GM12874 (cell line): ENCODE data around the gene NECAB3.

ENCODE experiments used
- CTCF ChIP-seq: IDR thresholded peaks from 2 replicates; pipeline ENCODE4 v1.5.1; 2011; ENCODE audit warnings: low read depth, mild to moderate bottlenecking, control low read depth, low read length, moderate library complexity; ENCODE audit not compliant: insufficient read depth

NECAB3 gene

GRCh38 chr20:33685328-33686099 lies 11.3 kb upstream of the NECAB3 start:
- no peak for TF ChIP-seq CTCF

DNA sequence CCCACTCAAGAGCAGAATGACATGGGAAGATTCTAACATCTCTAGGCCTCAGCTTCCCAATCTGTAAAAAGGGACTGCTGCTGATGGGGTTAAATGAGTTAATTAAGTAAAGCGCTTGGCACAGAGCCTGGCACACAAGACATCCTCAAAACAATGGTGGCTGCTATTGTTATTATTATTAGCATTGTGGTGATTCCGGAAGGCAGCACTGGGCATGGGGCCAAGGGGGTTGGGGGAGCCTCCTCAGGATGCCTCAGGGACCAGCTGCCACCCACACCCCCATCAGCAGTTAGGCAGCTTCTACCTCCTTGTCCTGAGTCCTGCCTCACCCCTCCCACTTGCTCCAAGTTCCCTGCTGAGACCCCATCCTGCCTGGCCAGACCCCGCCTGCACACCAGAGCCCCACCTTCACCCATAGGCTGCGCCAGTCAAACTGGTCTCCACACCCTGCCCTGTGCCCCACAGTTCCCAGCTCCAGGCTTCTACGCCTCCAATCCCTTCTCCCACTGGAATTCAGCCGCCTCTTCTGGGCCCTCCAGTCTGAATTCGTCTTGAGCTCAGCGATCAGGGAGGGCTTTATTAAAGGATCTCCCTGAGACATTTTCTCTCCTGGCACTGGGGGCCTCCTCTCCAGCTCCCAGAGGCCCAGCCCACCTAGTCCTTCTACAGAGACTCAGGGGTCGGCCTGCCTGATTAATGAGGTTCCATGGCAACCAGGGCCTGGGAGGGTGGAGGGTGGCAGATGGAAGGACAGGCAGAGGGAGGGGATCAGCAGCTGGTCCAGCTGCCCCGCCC lies 10.5 kb upstream of the NECAB3 start:
- TF ChIP-seq CTCF: no peak

DNA sequence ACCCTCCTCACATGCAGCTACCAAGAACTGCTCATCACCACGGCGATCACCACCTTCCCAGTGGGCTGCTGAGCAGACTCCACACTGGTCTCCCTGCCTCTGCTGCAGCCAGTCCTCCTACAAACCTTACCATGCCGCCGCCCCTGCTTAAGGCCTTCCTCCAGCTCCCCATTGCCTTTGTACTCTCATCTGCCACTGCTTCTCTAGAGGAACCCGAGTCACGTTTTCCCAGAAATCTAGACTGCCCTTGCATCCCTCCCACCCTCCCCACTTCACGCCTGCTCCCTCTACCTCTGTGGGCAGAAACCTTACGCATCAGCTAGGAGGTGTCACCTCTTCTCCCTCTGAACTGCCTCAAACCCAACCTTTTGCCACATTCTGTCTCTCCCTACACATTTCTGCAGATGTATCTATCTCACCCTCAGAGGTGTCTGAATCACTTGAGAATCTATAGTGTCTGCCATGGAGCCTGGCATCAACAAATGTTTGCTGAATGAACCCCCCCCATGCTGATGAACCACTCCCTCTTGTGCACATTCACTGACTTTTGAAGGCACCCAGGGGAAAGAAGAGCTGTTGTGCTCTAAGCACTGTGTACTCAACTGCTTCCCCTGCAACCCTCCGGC lies 7.6 kb upstream of the NECAB3 start:
- no peak for TF ChIP-seq CTCF

- no peak for TF ChIP-seq CTCF
These were observed 7.1 kb upstream of the NECAB3 start for GRCh38 chr20:33681288-33681687.

DNA sequence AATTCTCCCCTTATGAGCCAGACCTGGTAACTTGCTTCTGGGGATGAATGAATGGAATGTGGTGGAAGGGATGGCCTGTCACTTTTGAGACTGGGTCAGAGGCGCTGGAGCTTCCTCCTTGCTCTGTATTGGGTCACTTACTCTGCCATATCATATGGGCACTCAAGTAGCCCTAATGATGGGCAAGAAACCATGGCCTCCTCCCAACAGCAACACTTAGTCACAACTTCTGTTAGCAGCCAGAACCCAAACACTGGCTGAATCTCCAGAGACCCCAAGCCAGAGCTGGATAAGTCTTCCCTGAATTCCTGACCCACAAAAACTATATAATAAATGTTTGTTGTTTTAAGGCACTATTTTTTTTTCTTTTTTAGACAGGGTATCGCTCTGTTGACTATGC lies 6.5 kb upstream of the NECAB3 start:
- no peak for TF ChIP-seq CTCF

DNA sequence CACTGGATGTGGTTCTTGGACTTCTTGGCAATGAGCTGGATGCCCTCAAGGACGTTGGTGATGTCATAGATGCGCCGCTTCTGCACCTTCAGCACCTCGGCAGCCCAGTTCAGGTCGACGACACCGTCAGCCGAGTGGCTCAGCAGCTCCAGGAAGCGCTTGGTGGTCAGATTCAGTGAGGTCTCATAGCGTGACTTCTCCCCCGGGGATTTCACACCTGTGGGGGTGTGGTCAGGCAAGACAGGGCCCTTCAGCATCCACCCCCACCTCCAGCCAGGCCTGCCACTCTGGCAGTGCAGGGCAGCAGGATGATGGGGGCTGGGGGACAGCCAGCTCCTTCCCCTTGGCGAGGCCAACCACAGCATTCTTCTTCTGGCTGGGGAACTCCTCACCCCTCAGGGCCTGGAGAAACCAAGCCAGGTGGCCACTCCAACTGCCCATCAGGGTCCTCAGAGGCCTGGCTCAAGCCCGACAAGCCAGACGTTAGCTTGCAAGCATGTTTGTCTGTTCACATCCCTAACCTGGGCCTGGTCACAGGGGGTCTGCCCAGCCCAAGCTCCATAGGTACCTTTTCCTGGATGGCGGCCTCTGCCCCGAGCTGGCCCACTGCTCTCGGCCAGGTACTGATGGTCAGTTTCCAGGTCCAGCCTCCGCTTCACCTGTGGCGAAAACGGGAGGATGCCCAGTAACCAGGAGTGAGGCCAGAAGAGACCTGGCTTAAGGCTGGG lies 5.7 kb upstream of the NECAB3 start:
- no peak for TF ChIP-seq CTCF

DNA sequence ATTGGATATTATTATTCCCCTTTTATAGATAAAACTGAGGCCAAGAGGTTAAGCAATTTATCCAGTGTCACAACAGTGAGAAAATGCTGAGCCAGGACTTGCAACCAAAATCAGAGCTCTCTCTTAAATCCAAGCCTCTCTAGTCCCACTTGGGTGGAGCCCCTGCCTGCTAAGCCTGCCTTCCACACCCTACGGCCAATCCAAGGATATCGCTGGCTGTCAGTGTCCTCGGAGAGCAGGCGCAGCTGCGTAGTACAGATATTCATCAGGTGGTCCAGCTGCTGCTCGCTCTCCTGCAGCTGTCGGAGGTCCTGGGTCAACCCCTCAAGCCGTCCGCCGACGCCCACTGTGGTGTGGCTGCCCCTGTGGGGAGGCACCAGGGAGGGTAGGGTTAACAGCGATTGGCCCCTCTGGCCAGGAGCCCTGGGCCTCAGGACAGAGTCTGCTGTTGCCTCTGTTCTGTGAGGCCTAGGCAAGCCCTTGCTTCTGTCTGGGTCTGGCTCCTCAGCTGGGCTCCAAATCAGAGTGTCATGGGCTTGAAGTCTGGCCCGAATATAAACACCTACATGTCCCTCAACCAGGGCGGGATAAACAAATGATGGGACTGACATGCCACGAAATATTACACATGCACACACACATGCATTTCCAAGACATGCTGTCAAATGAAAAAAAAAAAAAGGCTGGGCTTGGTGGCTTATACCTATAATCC lies 3.9 kb upstream of the NECAB3 start:
- no peak for TF ChIP-seq CTCF
